Thoracic aorta (tissue), 2 donors: ENCODE results near the gene PARD3B. TPM values are rescaled to one million over a fixed set of nuclear protein-coding genes. Genes with fewer than 3 reads are reported as not detected.

Experiments
- ATAC-seq: fragments of 150-250 bp; one replicate; pipeline ENCODE4 v1.8.0; 2017; ENCODE audit warnings: low read depth; ENCODE audit not compliant: insufficient number of reproducible peaks, low FRiP score
- DNase-seq: peaks from one replicate; pipeline ENCODE4 v3.0.0-alpha.2; 2020; ENCODE audit warnings: low spot score
- H3K27ac ChIP-seq, 2 donors: fragments of 200-600 bp; sonication (generic); 1 replicate in 1 of 2; 2 replicates in 1 of 2; pipeline ENCODE4 v1.5.1; 2016; ENCODE audit warnings: mild to moderate bottlenecking in 2 of 2, moderate library complexity in 2 of 2
- H3K27me3 ChIP-seq: fragments of 200-600 bp; sonication (generic); replicated peaks from 2 replicates; pipeline ENCODE4 v1.6.0; 2016; ENCODE audit warnings: mild to moderate bottlenecking; ENCODE audit not compliant: insufficient read depth
- H3K36me3 ChIP-seq: fragments of 200-600 bp; sonication (generic); one replicate; pipeline ENCODE4 v1.5.1; 2016
- H3K4me1 ChIP-seq, 2 donors: fragments of 200-600 bp; sonication (generic); 1 replicate in 1 of 2; 2 replicates in 1 of 2; pipeline versions ENCODE4 v1.5.1 to v1.6.0; 2016; ENCODE audit warnings: low read depth in 2 of 2, mild to moderate bottlenecking in 1 of 2; ENCODE audit not compliant: control insufficient read depth in 1 of 2
- H3K4me3 ChIP-seq: fragments of 200-600 bp; sonication (generic); 2 replicates; pipeline ENCODE4 v1.5.1; 2016; ENCODE audit warnings: mild to moderate bottlenecking
- H3K9me3 ChIP-seq: fragments of 200-600 bp; sonication (generic); 2 replicates; pipeline ENCODE4 v1.5.1; 2016
- CTCF ChIP-seq: fragments of 200-600 bp; sonication (generic); IDR thresholded peaks from one replicate; pipeline ENCODE4 v1.5.1; 2019; ENCODE audit warnings: antibody characterized with exemption
- total RNA-seq, 2 donors: library from RNA; depleted of rRNA; stranded (reverse); fragments of >200 nt; gene quantifications; one replicate each; pipeline versions ENCODE4 v1.1.0 to v1.2.3, GENCODE V29; 2016

PARD3B gene
- total RNA-seq, 2 donors from 2014 or later: 25.7 to 34.5 TPM

GRCh38 chr2:205010196-205010595 lies 464.9 kb downstream of the PARD3B start:
- DNase-seq (no peak), ATAC-seq (no peak)
- no peak for TF ChIP-seq CTCF
- no peaks in the 10 kb centered on the region for H3K27me3 ChIP-seq
- H3K27ac ChIP-seq: no peak overlapping the region
- no peaks in the 10 kb centered on the region for H3K9me3 ChIP-seq
- H3K4me1 ChIP-seq: no peaks in the 10 kb centered on the region
- no peak overlapping the region for H3K4me3 ChIP-seq
- no peaks in the 10 kb centered on the region for H3K36me3 ChIP-seq

- no peak overlapping the region for H3K27ac ChIP-seq
- H3K36me3 ChIP-seq: no peaks in the 10 kb centered on the region
- no peak for TF ChIP-seq CTCF
- H3K4me3 ChIP-seq: no peak overlapping the region
- H3K9me3 ChIP-seq: no peaks in the 10 kb centered on the region
- DNase-seq (no peak), ATAC-seq (no peak)
- no peaks in the 10 kb centered on the region for H3K4me1 ChIP-seq
- no peaks in the 10 kb centered on the region for H3K27me3 ChIP-seq
These were observed 465.8 kb downstream of the PARD3B start for GRCh38 chr2:205011031-205011430.

- no peak overlapping the region for H3K27ac ChIP-seq
- no peaks in the 10 kb centered on the region for H3K27me3 ChIP-seq
- no peak for TF ChIP-seq CTCF
- no peaks in the 10 kb centered on the region for H3K9me3 ChIP-seq
- DNase-seq: no peak
- no peaks in the 10 kb centered on the region for H3K4me1 ChIP-seq
- no peak overlapping the region for H3K4me3 ChIP-seq
- no peaks in the 10 kb centered on the region for H3K36me3 ChIP-seq
- ATAC-seq: no peak
These were observed 467.7 kb downstream of the PARD3B start for GRCh38 chr2:205012961-205013360.

GRCh38 chr2:205013586-205013985 lies 468.3 kb downstream of the PARD3B start:
- Histone ChIP-seq H3K4me1 (no peaks in the 10 kb centered on the region), H3K27ac (no peak overlapping the region), H3K4me3 (no peak overlapping the region), H3K36me3 (no peaks in the 10 kb centered on the region), H3K27me3 (no peaks in the 10 kb centered on the region), H3K9me3 (no peaks in the 10 kb centered on the region)
- TF ChIP-seq CTCF: no peak
- ATAC-seq (no peak), DNase-seq (no peak)

GRCh38 chr2:205014201-205014600 lies 468.9 kb downstream of the PARD3B start:
- TF ChIP-seq CTCF: no peak
- no peak overlapping the region for H3K27ac ChIP-seq
- DNase-seq (no peak), ATAC-seq (no peak)
- no peak overlapping the region for H3K4me3 ChIP-seq
- no peaks in the 10 kb centered on the region for H3K9me3 ChIP-seq
- no peaks in the 10 kb centered on the region for H3K27me3 ChIP-seq
- H3K36me3 ChIP-seq: no peaks in the 10 kb centered on the region
- H3K4me1 ChIP-seq: no peaks in the 10 kb centered on the region
